Naive thymus-derived CD4-positive, alpha-beta T cell (primary cell): Measurements from ENCODE around the gene CAPN10. TPM values are rescaled to one million over a fixed set of nuclear protein-coding genes. Genes with fewer than 3 reads are reported as not detected.

Experiments used
- ATAC-seq: fragments of 150-1000 bp; cut with Tn5 transposase; 2 replicates; pipeline ENCODE4 v1.10.0; 2021; ENCODE audit warnings: mild to moderate bottlenecking, moderate library complexity
- CTCF ChIA-PET: fragments of 350-600 bp; sonication (Branson Sonifier 250); formaldehyde crosslinking; loops from one replicate; lab custom pipeline; 2021; ENCODE audit warnings: antibody characterized with exemption; lab: Charles Lee
- POLR2A ChIA-PET: fragments of 350-600 bp; sonication (Branson Sonifier 250); formaldehyde crosslinking; loops from one replicate; lab custom pipeline; 2021; ENCODE audit warnings: antibody characterized with exemption, inconsistent platforms; lab: Charles Lee
- DNase-seq, 9 donors: peaks; one replicate each; pipeline versions ENCODE4 v3.0.0 to v3.0.0-alpha.2; 2020 to 2022; ENCODE audit warnings: mixed read lengths in 1 of 9
- H3K27ac ChIP-seq: one replicate; pipeline ENCODE4 v1.7.0; 2013; ENCODE audit warnings: mild to moderate bottlenecking, low read depth, low read length, moderate library complexity
- H3K27me3 ChIP-seq, 2 donors: one replicate each; pipeline ENCODE4 v1.7.0; 2013; ENCODE audit warnings: low read length in 2 of 2, mild to moderate bottlenecking in 2 of 2, moderate library complexity in 2 of 2; ENCODE audit not compliant: control insufficient read depth in 2 of 2, insufficient read depth in 2 of 2
- H3K36me3 ChIP-seq, 3 experiments: 1 replicate in 2 of 3; 2 replicates in 1 of 3; pipeline ENCODE4 v1.7.0; 2013; ENCODE audit warnings: low read length in 3 of 3, mild to moderate bottlenecking in 3 of 3, moderate library complexity in 1 of 3; ENCODE audit not compliant: insufficient read depth in 3 of 3, control insufficient read depth in 2 of 3
- H3K4me1 ChIP-seq, 2 donors: one replicate each; pipeline ENCODE4 v1.7.0; 2013; ENCODE audit warnings: low read length in 2 of 2, mild to moderate bottlenecking in 2 of 2, moderate library complexity in 1 of 2; ENCODE audit not compliant: control insufficient read depth in 2 of 2, insufficient read depth in 2 of 2
- H3K4me3 ChIP-seq: 2 replicates; pipeline ENCODE4 v1.7.0; 2013; ENCODE audit warnings: mild to moderate bottlenecking, low read length
- H3K9me3 ChIP-seq, 3 experiments: 1 replicate in 2 of 3; 2 replicates in 1 of 3; pipeline ENCODE4 v1.7.0; 2013; ENCODE audit warnings: low read length in 3 of 3; ENCODE audit not compliant: control insufficient read depth in 2 of 3
- H3K27ac Mint-ChIP-seq, 9 donors: one replicate each; pipeline ENCODE4 v1.8.0; 2020 to 2022; ENCODE audit warnings: mixed read lengths in 9 of 9, mild to moderate bottlenecking in 8 of 9, moderate library complexity in 5 of 9, inconsistent platforms in 2 of 9
- H3K27me3 Mint-ChIP-seq, 5 donors: one replicate each; pipeline ENCODE4 v1.8.0; 2021 to 2022; ENCODE audit warnings: mixed read lengths in 5 of 5, mild to moderate bottlenecking in 1 of 5
- H3K36me3 Mint-ChIP-seq, 5 donors: one replicate each; pipeline ENCODE4 v1.8.0; 2020 to 2022; ENCODE audit warnings: mixed read lengths in 5 of 5, mild to moderate bottlenecking in 3 of 5, inconsistent platforms in 1 of 5
- H3K4me1 Mint-ChIP-seq, 7 donors: one replicate each; pipeline ENCODE4 v1.8.0; 2020 to 2022; ENCODE audit warnings: mixed read lengths in 7 of 7, mild to moderate bottlenecking in 3 of 7, inconsistent platforms in 1 of 7
- H3K4me3 Mint-ChIP-seq, 10 donors: one replicate each; pipeline ENCODE4 v1.8.0; 2020 to 2022; ENCODE audit warnings: mild to moderate bottlenecking in 10 of 10, mixed read lengths in 10 of 10, moderate library complexity in 6 of 10, inconsistent platforms in 2 of 10
- H3K9me3 Mint-ChIP-seq, 11 donors: one replicate each; pipeline ENCODE4 v1.8.0; 2020 to 2022; ENCODE audit warnings: mixed read lengths in 11 of 11, mild to moderate bottlenecking in 4 of 11, inconsistent platforms in 1 of 11, moderate library complexity in 1 of 11
- intact Hi-C, 2 donors: fragments of 100-400 bp; cut with micrococcal nuclease; formaldehyde crosslinking; loops; one replicate each; pipeline ENCODE4 v1.15.1; 2023
- polyA plus RNA-seq, 2 donors: library from polyadenylated mRNA; unstranded; fragments of 300-500 nt; fragmentation: Illumina TruSeq; gene quantifications; one replicate each; pipeline ENCODE4 v1.2.3, GENCODE V29; 2021
- total RNA-seq, 6 experiments: library from RNA in 5 of 6; stranded (reverse) in 5 of 6; gene quantifications; 1 replicate in 5 of 6; 2 replicates in 1 of 6; pipeline ENCODE4 v1.2.3 and lab custom pipeline; 2021 to 2026

The CAPN10 gene
- total and polyA plus RNA-seq, 7 experiments from 2014 or later = 8.4 to 74.8 (median 54.9) TPM

DNA sequence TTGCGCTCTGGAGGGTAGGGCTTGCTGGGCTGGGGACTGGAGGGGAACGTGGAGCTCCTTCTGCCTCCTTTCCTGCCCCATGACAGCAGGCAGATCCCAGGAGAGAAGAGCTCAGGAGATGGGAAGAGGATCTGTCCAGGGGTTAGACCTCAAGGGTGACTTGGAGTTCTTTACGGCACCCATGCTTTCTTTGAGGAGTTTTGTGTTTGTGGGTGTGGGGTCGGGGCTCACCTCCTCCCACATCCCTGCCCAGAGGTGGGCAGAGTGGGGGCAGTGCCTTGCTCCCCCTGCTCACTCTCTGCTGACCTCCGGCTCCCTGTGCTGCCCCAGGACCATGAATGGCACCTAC is 43.1 kb downstream of the CAPN10 start:
- peaks cover 0 to 8% (median 0%) of the 10 kb centered on the region in 3 experiments for H3K9me3 ChIP-seq
- no peaks in the 10 kb centered on the region for H3K27me3 Mint-ChIP-seq
- H3K4me3 ChIP-seq = no peak overlapping the region
- peaks cover 0 to 3% (median 0%) of the 10 kb centered on the region in 3 experiments for H3K36me3 ChIP-seq
- DNase-seq (peak in 1 of 9 donors; percentile 4), ATAC-seq (no peak)
- intact Hi-C loops = no loop called here
- H3K27ac Mint-ChIP-seq = peak overlapping the region in 1 of 9 donors; percentile 51
- no peaks in the 10 kb centered on the region for H3K27me3 ChIP-seq
- peaks cover 4 to 22% (median 13%) of the 10 kb centered on the region in 11 donors for H3K9me3 Mint-ChIP-seq
- POLR2A ChIA-PET = no interaction called here
- peaks cover 6 to 30% (median 24%) of the 10 kb centered on the region in 7 donors for H3K4me1 Mint-ChIP-seq
- CTCF ChIA-PET = no interaction called here
- H3K4me1 ChIP-seq = peaks cover 21 to 39% of the 10 kb centered on the region in 2 donors
- peaks cover 0 to 30% (median 8%) of the 10 kb centered on the region in 5 donors for H3K36me3 Mint-ChIP-seq
- H3K27ac ChIP-seq = no peak overlapping the region
- H3K4me3 Mint-ChIP-seq = no peak overlapping the region

- Histone ChIP-seq H3K4me1 (peaks cover 16 to 33% of the 10 kb centered on the region in 2 donors), H3K27ac (no peak overlapping the region), H3K4me3 (no peak overlapping the region), H3K27me3 (no peaks in the 10 kb centered on the region), H3K36me3 (peaks cover 0 to 3% (median 0%) of the 10 kb centered on the region in 3 experiments), H3K9me3 (peaks cover 0 to 8% (median 0%) of the 10 kb centered on the region in 3 experiments)
- Mint-ChIP-seq H3K4me1 (peaks cover 2 to 25% (median 18%) of the 10 kb centered on the region in 7 donors), H3K9me3 (peaks cover 4 to 27% (median 16%) of the 10 kb centered on the region in 11 donors), H3K27ac (no peak overlapping the region), H3K4me3 (no peak overlapping the region), H3K36me3 (peaks cover 0 to 35% (median 8%) of the 10 kb centered on the region in 5 donors), H3K27me3 (no peaks in the 10 kb centered on the region)
- ChIA-PET CTCF (no interaction called here), POLR2A (no interaction called here)
- intact Hi-C loops = no loop called here
- peak in 1 of 9 donors; percentile 5 for DNase-seq
- no peak for ATAC-seq
Measured at GRCh38 chr2:240629968-240630770, 43.6 kb downstream of the CAPN10 start.

GRCh38 chr2:240630771-240631547 is 44.4 kb downstream of the CAPN10 start:
- ATAC-seq (no peak), DNase-seq (no peak)
- ChIA-PET CTCF (no interaction called here), POLR2A (no interaction called here)
- no peak overlapping the region for H3K27ac Mint-ChIP-seq
- no peaks in the 10 kb centered on the region for H3K27me3 ChIP-seq
- peaks cover 0 to 3% (median 0%) of the 10 kb centered on the region in 3 experiments for H3K36me3 ChIP-seq
- peaks cover 4 to 27% (median 16%) of the 10 kb centered on the region in 11 donors for H3K9me3 Mint-ChIP-seq
- H3K27me3 Mint-ChIP-seq = no peaks in the 10 kb centered on the region
- H3K36me3 Mint-ChIP-seq = peaks cover 0 to 35% (median 8%) of the 10 kb centered on the region in 5 donors
- no peak overlapping the region for H3K27ac ChIP-seq
- peaks cover 0 to 19% (median 12%) of the 10 kb centered on the region in 7 donors for H3K4me1 Mint-ChIP-seq
- H3K4me3 Mint-ChIP-seq = no peak overlapping the region
- H3K4me3 ChIP-seq = no peak overlapping the region
- peaks cover 12 to 25% of the 10 kb centered on the region in 2 donors for H3K4me1 ChIP-seq
- peaks cover 0 to 8% (median 0%) of the 10 kb centered on the region in 3 experiments for H3K9me3 ChIP-seq
- intact Hi-C loops = no loop called here

DNA sequence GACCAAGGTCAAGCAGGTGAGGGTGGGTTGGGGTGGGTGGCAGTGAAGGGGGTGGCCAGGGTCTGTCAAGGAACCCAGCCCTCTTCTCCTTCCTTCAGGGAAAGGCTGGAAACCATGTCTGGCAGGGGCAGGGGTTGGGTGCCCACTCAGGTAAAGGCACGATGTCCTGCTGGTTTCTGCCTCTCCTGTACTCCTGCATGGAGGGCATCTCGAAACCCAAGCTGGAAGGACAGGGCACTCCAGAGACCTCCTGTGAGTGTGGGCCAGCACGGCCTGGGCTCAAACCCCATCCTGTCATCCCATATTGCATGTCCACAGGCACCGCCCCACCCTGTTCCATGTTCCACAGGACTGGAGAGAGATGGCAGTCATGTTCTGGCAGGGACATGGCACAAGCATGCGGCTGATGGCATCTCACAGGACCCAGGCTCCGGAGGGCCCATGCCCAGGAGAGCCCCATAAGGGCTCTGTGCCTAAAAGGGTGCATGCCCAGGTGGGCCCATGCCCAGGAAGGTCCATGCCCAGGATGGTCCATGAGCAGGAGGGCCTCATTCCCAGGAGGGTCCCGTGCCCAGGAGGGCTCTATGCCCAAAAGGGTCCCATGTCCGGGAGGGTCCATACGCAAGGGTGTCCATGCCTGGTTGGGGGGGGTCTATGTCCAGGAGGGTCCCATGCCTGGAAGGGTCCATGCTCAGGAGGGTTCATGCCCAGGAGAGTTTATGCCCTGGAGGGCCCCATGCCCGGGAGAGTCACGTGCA is 45.2 kb downstream of the CAPN10 start:
- no peak overlapping the region for H3K4me3 Mint-ChIP-seq
- peaks cover 4 to 27% (median 16%) of the 10 kb centered on the region in 11 donors for H3K9me3 Mint-ChIP-seq
- H3K4me3 ChIP-seq = no peak overlapping the region
- peaks cover 8 to 17% of the 10 kb centered on the region in 2 donors for H3K4me1 ChIP-seq
- no peak for ATAC-seq
- no peaks in the 10 kb centered on the region for H3K27me3 Mint-ChIP-seq
- H3K36me3 Mint-ChIP-seq = peaks cover 0 to 35% (median 8%) of the 10 kb centered on the region in 5 donors
- ChIA-PET CTCF (no interaction called here), POLR2A (no interaction called here)
- H3K27me3 ChIP-seq = no peaks in the 10 kb centered on the region
- H3K36me3 ChIP-seq = peaks cover 0 to 3% (median 0%) of the 10 kb centered on the region in 3 experiments
- intact Hi-C loops = no loop called here
- DNase-seq = no peak
- H3K27ac ChIP-seq = no peak overlapping the region
- peaks cover 0 to 15% (median 7%) of the 10 kb centered on the region in 7 donors for H3K4me1 Mint-ChIP-seq
- peaks cover 0 to 8% (median 0%) of the 10 kb centered on the region in 3 experiments for H3K9me3 ChIP-seq
- no peak overlapping the region for H3K27ac Mint-ChIP-seq

- Histone ChIP-seq H3K36me3 (peaks cover 0 to 3% (median 0%) of the 10 kb centered on the region in 3 experiments), H3K4me1 (peaks cover 2 to 12% of the 10 kb centered on the region in 2 donors), H3K9me3 (peaks cover 0 to 8% (median 0%) of the 10 kb centered on the region in 3 experiments), H3K27me3 (no peaks in the 10 kb centered on the region), H3K4me3 (no peak overlapping the region), H3K27ac (no peak overlapping the region)
- ChIA-PET CTCF (no interaction called here), POLR2A (no interaction called here)
- Mint-ChIP-seq H3K4me3 (no peak overlapping the region), H3K27me3 (no peaks in the 10 kb centered on the region), H3K9me3 (peaks cover 4 to 27% (median 16%) of the 10 kb centered on the region in 11 donors), H3K4me1 (peaks cover 0 to 9% (median 1%) of the 10 kb centered on the region in 7 donors), H3K36me3 (peaks cover 0 to 35% (median 8%) of the 10 kb centered on the region in 5 donors), H3K27ac (no peak overlapping the region)
- intact Hi-C loops = no loop called here
- ATAC-seq (no peak), DNase-seq (no peak)
Measured at GRCh38 chr2:240632306-240632721, 45.8 kb downstream of the CAPN10 start.
